Small intestine (tissue), 7 donors: ENCODE data around the gene MYO1B. TPM values are rescaled to one million over a fixed set of nuclear protein-coding genes. Genes with fewer than 3 reads are reported as not detected.
"Not testable (repeated sequence)": the region's sequence is repeated elsewhere in the genome, so short reads cannot be mapped to it uniquely, and the experiment has no call there.

ENCODE experiments used
- DNase-seq, 2 donors: peaks; one replicate each; pipeline versions ENCODE4 v3.0.0 to v3.0.0-alpha.2; 2013
- FAIRE-seq: peaks from 2 replicates; lab custom pipeline; 2012; peaks lifted over from hg19 to GRCh38; lab: Jason Lieb, UNC
- H3K27ac ChIP-seq, 3 donors: one replicate each; pipeline ENCODE4 v1.5.1; 2013; ENCODE audit warnings: low read length in 2 of 3, mild to moderate bottlenecking in 2 of 3, control low read depth in 1 of 3, inconsistent platforms in 1 of 3, low read depth in 1 of 3, moderate library complexity in 1 of 3
- H3K27me3 ChIP-seq, 3 donors: one replicate each; pipeline ENCODE4 v1.6.1; 2013; ENCODE audit warnings: low read length in 3 of 3, inconsistent platforms in 1 of 3; ENCODE audit not compliant: control insufficient read depth in 3 of 3, insufficient read depth in 3 of 3
- H3K36me3 ChIP-seq, 3 donors: one replicate each; pipeline ENCODE4 v1.6.1; 2013; ENCODE audit warnings: low read length in 3 of 3, inconsistent platforms in 1 of 3, low read depth in 1 of 3, mild to moderate bottlenecking in 1 of 3, moderate library complexity in 1 of 3; ENCODE audit not compliant: control insufficient read depth in 3 of 3, insufficient read depth in 2 of 3
- H3K4me1 ChIP-seq, 3 donors: one replicate each; pipeline ENCODE4 v1.6.1; 2013; ENCODE audit warnings: low read length in 2 of 3, inconsistent platforms in 1 of 3, low read depth in 1 of 3, mild to moderate bottlenecking in 1 of 3, moderate library complexity in 1 of 3; ENCODE audit not compliant: control insufficient read depth in 3 of 3, insufficient read depth in 2 of 3
- H3K4me3 ChIP-seq, 3 donors: one replicate each; pipeline ENCODE4 v1.5.1; 2013; ENCODE audit warnings: low read length in 3 of 3, control low read depth in 1 of 3, inconsistent platforms in 1 of 3, low read depth in 1 of 3, mild to moderate bottlenecking in 1 of 3, moderate library complexity in 1 of 3
- H3K9me3 ChIP-seq, 2 donors: one replicate each; pipeline ENCODE4 v1.6.1; 2013; ENCODE audit warnings: low read depth in 1 of 2, low read length in 1 of 2; ENCODE audit not compliant: control insufficient read depth in 2 of 2, insufficient read depth in 1 of 2
- WGBS, 3 donors: extraction: QIAGEN DNeasy Blood & Tissue Kit; methylation state at CpG; one replicate each; pipeline ENCODE4 v1.1.7; 2013; 5-methylcytosine and 5-hydroxymethylcytosine counted together
- polyA plus RNA-seq, 4 donors: library from polyadenylated mRNA; stranded (reverse) in 3 of 4; unstranded in 1 of 4; fragments of 200-250 nt in 3 of 4; fragments of 120-200 nt in 1 of 4; gene quantifications; one replicate each; pipeline versions ENCODE4 v1.2.1 to v1.2.3, GENCODE V29; 2013
- donor health status: healthy with polysubstance abuse.
- donor health status: control.
- donor health status: control.
- donor health status: Bipolar disorder and iron deficiency.
- donor health status: healthy.

MYO1B gene
- polyA plus RNA-seq, 4 donors: 8.1 to 34.8 (median 12.9) TPM

DNA sequence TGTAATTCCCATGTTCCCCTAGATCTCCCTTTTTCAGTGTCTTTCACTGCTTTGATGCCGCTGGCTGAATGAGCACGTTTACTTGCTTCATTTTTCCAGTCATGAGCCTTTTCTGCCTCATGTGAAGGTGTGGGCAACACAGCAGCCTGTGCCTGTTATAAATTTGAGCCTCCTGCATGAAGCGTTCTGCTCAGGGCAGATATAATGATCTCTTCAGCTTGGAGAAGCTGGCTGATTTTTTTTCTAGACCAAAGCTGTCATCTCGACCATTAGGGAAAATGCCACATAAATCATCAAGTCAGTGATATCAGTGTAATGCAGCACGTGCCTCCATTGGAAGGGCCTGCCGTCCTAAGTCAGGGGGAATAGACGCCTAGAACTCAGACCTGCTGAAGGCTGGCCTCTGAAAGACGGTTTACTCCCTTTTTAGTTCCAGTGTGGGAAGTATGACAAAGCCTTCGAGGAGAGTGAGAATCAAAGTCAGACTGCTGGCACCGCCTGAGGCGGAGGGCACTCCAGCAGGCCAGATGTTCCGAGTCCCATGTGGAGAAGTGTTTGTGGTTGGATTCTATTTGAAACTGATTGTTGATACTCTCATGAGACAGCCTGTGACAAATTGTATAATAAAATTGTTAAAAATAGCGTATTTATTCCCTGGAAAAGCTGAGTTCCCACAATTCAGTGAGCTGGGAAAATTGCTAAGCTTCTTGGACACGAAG lies 196.5 kb downstream of the MYO1B start:
- Histone ChIP-seq H3K27ac (no peak overlapping the region), H3K4me1 (peaks cover 2 to 5% (median 3%) of the 10 kb centered on the region in 3 donors), H3K36me3 (no peaks in the 10 kb centered on the region), H3K4me3 (no peak overlapping the region), H3K9me3 (no peaks in the 10 kb centered on the region), H3K27me3 (no peaks in the 10 kb centered on the region)
- DNase-seq (no peak), FAIRE-seq (no peak)
- 65 to 85% (median 75%) methylated on average over 14 of the region's 14 CpGs for WGBS, 3 donors

DNA sequence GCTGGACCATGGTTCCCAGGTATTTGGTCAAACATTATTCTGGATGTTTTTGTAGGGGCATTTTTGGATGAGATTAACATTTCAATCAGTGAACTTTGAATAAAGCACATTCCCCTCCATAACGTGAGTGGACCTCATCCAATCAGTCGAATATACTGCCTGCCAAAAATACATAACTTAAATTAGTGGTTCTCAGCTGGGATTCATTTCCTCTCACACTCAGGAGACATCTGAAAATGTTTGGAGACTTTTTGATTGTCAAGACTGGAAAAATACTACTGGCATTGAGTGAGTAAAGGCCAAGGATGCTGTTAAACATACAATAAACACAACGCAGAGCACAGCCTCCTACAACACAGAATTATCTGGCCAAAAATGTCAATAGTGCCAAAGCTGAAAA lies 198.2 kb downstream of the MYO1B start:
- peaks cover 0 to 3% of the 10 kb centered on the region in 2 donors for H3K9me3 ChIP-seq
- H3K27ac ChIP-seq: no peak overlapping the region
- H3K36me3 ChIP-seq: no peaks in the 10 kb centered on the region
- DNase-seq (no peak), FAIRE-seq (no peak)
- peaks cover 2 to 5% (median 3%) of the 10 kb centered on the region in 3 donors for H3K4me1 ChIP-seq
- no peak overlapping the region for H3K4me3 ChIP-seq
- no peaks in the 10 kb centered on the region for H3K27me3 ChIP-seq
- 64 to 75% (median 71%) methylated on average over 3 of the region's 3 CpGs for WGBS, 3 donors

DNA sequence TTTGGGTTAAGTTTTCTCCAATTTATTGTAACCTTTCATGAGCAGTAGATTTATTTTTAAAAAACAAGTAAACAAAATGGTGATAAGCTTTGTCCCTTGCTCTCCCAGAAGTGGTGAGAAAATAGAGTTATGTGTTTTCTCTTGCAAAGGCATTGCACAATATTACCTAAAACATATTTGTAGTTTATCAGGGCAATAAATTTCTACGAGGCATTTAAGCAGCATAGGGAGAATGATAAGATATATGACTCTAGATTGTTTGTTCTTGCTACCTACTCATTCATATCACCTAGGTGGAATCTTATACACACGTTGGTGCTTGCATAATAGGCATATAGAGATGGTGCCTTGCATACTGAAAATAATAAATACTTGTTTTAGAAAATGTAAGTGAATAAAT lies 201.7 kb downstream of the MYO1B start:
- no peak overlapping the region for H3K27ac ChIP-seq
- FAIRE-seq: no peak
- 12 to 54% (median 24%) methylated on average over 2 of the region's 2 CpGs for WGBS, 3 donors
- peaks cover 2 to 5% (median 3%) of the 10 kb centered on the region in 3 donors for H3K4me1 ChIP-seq
- DNase-seq: peak; percentile 57 to 85
- H3K9me3 ChIP-seq: peaks cover 0 to 3% of the 10 kb centered on the region in 2 donors
- no peaks in the 10 kb centered on the region for H3K27me3 ChIP-seq
- H3K4me3 ChIP-seq: no peak overlapping the region
- no peaks in the 10 kb centered on the region for H3K36me3 ChIP-seq

DNA sequence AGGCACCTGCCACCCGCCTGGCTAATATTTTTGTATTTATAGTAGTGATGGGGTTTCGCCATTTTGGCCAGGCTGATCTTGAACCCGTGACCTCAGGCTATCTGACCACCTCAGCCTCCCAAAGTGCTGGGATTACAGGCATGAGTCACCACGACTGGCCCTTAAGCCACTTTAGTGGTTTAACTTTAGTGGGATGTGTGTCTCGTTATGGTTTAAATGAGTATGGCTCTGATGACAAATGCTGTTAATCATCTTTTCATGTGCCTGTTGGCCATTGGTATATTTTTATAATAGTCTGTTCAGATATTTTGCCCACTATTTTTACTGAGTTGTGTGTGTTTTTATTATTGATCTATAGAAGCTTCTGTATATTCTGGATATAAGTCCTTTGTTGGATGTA lies 205.9 kb downstream of the MYO1B start:
- 75 to 92% (median 91%) methylated on average over 5 of the region's 5 CpGs for WGBS, 3 donors
- no peak for DNase-seq
- Histone ChIP-seq H3K9me3 (peaks cover 0 to 14% of the 10 kb centered on the region in 2 donors), H3K27ac (no peak overlapping the region), H3K27me3 (no peaks in the 10 kb centered on the region), H3K36me3 (no peaks in the 10 kb centered on the region), H3K4me3 (no peak overlapping the region), H3K4me1 (peaks cover 2 to 13% (median 5%) of the 10 kb centered on the region in 3 donors)
- no peak for FAIRE-seq

DNA sequence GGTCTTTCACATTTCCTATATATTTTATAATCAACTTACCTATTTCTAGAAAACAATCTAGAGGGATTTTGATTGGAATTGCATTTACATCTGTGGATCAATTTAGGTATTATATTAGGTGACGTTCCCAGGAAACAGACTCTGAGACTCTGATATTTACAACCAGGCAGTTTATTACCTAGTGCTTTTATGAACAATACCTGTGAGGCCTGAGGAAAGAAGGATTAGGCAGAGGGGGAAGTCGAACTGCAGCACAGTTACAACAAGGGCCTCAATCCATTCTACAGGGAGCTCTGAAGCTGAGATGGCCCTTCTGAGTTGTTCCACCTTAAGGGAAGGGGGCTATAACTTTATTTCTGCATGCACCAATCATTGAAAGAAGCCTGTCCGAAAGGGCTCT lies 206.9 kb downstream of the MYO1B start:
- FAIRE-seq (no peak), DNase-seq (peak; percentile 44 to 49)
- 43 to 64% (median 53%) methylated on average over 3 of the region's 3 CpGs for WGBS, 3 donors
- Histone ChIP-seq H3K4me1 (peaks cover 0 to 7% (median 2%) of the 10 kb centered on the region in 3 donors), H3K9me3 (peaks cover 0 to 14% of the 10 kb centered on the region in 2 donors), H3K27ac (no peak overlapping the region), H3K4me3 (no peak overlapping the region), H3K36me3 (no peaks in the 10 kb centered on the region), H3K27me3 (no peaks in the 10 kb centered on the region)

DNA sequence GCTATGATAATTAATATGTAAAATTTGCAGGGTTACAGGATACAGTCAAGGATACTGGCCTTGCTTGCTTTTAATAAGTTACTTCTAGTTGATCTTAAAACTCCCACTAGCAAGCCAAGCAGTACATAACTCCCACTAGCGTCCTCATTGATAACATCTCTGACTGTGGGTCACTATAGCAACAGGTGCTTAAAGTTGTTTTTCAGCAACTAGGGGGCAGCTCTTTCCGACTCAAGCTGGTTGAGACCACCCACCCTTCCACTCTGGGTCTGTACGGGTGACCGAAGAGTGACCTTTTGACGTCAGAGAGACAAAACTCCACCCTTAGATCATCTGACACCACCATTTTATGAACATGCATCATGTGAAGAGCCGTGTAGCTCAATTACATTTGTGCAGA lies 208.6 kb downstream of the MYO1B start:
- DNase-seq (no peak), FAIRE-seq (no peak)
- 89 to 90% (median 90%) methylated on average over 6 of the region's 6 CpGs for WGBS, 3 donors
- H3K36me3 ChIP-seq: no peaks in the 10 kb centered on the region
- peaks cover 0 to 11% of the 10 kb centered on the region in 2 donors for H3K9me3 ChIP-seq
- no peak overlapping the region for H3K4me3 ChIP-seq
- no peaks in the 10 kb centered on the region for H3K27me3 ChIP-seq
- H3K4me1 ChIP-seq: peaks cover 0 to 7% (median 2%) of the 10 kb centered on the region in 3 donors
- no peak overlapping the region for H3K27ac ChIP-seq

DNA sequence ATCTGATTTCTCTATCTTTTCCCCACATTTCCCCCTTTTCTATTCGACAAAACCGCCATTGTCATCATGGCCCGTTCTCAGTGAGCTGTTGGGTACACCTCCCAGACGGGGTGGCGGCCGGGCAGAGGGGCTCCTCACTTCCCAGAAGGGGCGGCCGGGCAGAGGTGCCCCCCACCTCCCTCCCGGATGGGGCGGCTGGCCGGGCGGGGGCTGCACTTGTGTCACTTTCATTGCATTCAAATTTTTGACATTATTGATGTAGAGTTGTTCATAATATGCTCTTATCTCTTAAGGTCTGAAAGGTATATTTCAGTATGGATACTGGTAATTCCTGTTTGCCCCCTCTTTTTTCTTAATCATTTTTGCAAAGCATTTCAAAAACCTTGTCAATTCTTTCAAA lies 211.3 kb downstream of the MYO1B start:
- FAIRE-seq, H3K27ac ChIP-seq, H3K36me3 ChIP-seq, DNase-seq, H3K4me1 ChIP-seq, H3K4me3 ChIP-seq, H3K27me3 ChIP-seq: not testable (repeated sequence)
- H3K9me3 ChIP-seq: peaks cover 0 to 11% of the 10 kb centered on the region in 2 donors
- 83 to 95% (median 89%) methylated on average over 6 to 8 of the region's 12 CpGs for WGBS, 3 donors

DNA sequence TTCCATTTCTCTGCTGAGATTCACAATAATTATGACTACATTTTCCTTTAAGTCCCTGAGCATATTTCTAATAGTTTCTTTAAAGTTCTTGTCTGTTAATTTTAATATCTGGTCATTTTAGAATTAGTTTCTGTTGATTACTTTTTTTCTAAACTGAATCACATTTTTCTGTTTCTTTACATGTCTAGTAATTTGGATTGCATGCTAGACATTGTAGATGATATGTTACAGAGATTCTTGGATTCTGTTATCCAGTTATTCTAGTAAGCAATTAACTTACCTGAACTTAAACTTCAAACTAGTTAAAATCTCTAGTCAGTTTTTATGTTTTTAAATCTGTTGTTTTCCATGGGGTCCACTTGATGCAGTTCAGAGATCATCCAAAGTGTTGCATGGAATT lies 214.0 kb downstream of the MYO1B start:
- peaks cover 0 to 8% of the 10 kb centered on the region in 2 donors for H3K9me3 ChIP-seq
- no peak overlapping the region for H3K27ac ChIP-seq
- no peaks in the 10 kb centered on the region for H3K27me3 ChIP-seq
- H3K4me1 ChIP-seq: peaks cover 2 to 21% (median 4%) of the 10 kb centered on the region in 3 donors
- FAIRE-seq: no peak
- H3K36me3 ChIP-seq: no peaks in the 10 kb centered on the region
- no peak for DNase-seq
- H3K4me3 ChIP-seq: no peak overlapping the region
